ENCODE results near the gene PDS5A.

The PDS5A gene

DNA sequence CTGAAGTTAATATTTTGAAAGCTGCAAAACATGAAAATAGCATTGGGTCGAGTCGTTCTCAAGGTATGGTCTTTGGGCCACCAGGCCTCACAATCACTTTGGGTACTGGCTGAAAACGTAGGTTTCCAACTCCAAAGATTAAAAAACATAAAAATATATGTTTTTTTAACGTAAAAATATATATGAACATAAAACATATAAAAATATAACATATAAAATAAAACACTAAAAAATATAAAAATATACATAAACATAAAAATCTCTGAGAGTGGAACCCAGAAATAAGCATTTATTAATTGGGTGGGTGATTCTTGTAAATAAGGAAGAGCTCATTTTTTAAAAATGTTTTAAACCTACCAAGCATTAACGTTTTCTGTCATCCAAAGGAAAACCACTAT, 666 bp upstream of the PDS5A start:
- TF ChIP-seq, protein P1, sequence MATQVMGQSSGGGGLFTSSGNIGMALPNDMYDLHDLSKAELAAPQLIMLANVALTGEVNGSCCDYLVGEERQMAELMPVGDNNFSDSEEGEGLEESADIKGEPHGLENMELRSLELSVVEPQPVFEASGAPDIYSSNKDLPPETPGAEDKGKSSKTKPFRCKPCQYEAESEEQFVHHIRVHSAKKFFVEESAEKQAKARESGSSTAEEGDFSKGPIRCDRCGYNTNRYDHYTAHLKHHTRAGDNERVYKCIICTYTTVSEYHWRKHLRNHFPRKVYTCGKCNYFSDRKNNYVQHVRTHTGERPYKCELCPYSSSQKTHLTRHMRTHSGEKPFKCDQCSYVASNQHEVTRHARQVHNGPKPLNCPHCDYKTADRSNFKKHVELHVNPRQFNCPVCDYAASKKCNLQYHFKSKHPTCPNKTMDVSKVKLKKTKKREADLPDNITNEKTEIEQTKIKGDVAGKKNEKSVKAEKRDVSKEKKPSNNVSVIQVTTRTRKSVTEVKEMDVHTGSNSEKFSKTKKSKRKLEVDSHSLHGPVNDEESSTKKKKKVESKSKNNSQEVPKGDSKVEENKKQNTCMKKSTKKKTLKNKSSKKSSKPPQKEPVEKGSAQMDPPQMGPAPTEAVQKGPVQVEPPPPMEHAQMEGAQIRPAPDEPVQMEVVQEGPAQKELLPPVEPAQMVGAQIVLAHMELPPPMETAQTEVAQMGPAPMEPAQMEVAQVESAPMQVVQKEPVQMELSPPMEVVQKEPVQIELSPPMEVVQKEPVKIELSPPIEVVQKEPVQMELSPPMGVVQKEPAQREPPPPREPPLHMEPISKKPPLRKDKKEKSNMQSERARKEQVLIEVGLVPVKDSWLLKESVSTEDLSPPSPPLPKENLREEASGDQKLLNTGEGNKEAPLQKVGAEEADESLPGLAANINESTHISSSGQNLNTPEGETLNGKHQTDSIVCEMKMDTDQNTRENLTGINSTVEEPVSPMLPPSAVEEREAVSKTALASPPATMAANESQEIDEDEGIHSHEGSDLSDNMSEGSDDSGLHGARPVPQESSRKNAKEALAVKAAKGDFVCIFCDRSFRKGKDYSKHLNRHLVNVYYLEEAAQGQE (IDR thresholded peaks at IDR 0.05; ENCODE audit: insufficient read depth in 1 of 2, low read depth in 2 of 2, low read length in 2 of 2), result no peak
- TF ChIP-seq SIN3A (IDR thresholded peaks at IDR 0.05; ENCODE audit: borderline replicate concordance, insufficient read depth, low read length) (no peak), FOXP2 (optimal IDR thresholded peaks at IDR 0.05; ENCODE audit: borderline replicate concordance, extremely low read depth, extremely low read length, insufficient read depth) (no peak), POLR2AphosphoS5 (IDR thresholded peaks at IDR 0.05; ENCODE audit: low read depth, low read length) (no peak), TAF1 (IDR thresholded peaks at IDR 0.05; ENCODE audit: borderline replicate concordance, insufficient read depth, low read length) (no peak)

DNA sequence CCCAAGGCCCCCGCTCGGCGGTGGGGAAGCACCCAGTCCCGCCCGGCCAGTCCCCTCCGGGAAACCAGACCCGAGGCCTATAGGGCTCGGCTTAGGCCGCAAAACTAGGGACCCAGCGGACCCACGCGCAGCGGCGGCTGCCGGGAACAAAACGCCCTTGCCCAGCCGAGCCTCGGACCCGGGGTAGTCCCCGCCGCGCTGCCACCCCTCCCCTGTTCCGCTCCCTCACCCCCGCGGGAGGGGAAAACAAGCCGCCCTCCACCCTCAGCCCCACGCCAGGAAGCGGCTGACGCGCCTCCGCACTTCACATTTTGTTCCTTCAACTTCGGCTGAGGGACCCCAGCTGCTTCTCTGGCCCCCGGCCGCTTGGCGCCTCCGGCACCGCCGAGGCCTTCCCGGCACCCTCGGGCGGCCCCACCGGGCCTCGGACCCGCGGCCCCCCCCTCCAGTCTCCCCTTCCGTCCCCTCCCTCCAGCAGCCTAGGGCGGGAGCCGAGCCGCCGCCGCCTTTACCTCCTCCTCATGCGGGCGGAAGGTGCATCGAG, 694 bp downstream of the PDS5A start:
- TF ChIP-seq FOXP2 (optimal IDR thresholded peaks at IDR 0.05; ENCODE audit: borderline replicate concordance, extremely low read depth, extremely low read length, insufficient read depth) (no peak), POLR2AphosphoS5 (IDR thresholded peaks at IDR 0.05; ENCODE audit: low read depth, low read length) (no peak), TAF1 (IDR thresholded peaks at IDR 0.05; ENCODE audit: borderline replicate concordance, insufficient read depth, low read length) (no peak; the same call in 1 of the 2 replicates)
- TF ChIP-seq, protein P1 (IDR thresholded peaks at IDR 0.05; ENCODE audit: insufficient read depth in 1 of 2, low read depth in 2 of 2, low read length in 2 of 2), result no peak

DNA sequence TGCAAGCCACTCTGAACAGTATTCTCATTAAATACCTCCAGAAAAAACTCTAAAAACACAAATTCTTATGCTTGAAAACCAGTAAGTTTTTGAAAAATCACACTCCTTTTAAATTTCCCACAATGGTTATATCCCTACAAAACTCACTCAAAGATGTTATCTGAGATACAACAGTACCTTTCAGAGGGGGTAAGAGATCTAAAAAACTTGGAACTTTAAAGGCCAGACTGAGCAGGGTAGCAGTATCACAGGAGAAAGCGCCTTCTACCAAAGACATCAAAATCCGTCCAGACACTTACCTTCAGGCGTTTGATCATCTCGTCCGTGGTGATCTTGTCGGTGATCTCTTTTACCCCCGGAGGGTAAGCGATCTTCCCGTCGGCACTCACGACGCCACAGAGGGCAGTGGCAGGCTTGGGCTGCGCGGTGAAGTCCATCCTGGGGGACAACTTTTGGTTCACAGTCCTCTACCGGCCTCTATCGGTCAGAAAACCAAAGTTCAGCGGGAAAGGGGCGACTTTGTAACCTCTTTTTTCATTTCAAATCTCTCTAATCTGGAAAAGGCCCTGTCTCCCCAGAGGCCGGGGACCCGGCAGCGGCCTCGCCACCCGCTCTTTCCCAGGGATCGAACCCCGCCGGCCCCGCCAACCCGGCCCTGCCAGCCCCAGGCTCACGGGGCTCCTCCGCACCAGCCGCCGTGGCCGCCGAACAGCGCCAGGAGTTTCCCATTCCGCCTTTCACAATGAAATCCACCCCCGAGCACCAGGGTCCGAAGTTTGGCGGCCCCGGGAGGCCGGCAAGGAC, 1.4 kb downstream of the PDS5A start:
- TF ChIP-seq, protein P1 (IDR thresholded peaks at IDR 0.05; ENCODE audit: insufficient read depth in 1 of 2, low read depth in 2 of 2, low read length in 2 of 2), result no peak
- TF ChIP-seq SIN3A (IDR thresholded peaks at IDR 0.05; ENCODE audit: borderline replicate concordance, insufficient read depth, low read length), result 0 out of 2 replicates have a peak, but pooled peaks have one; percentile 74
- 0 out of 2 replicates have a peak, but pooled peaks have one; percentile 27 for TF ChIP-seq TAF1 (IDR thresholded peaks at IDR 0.05; ENCODE audit: borderline replicate concordance, insufficient read depth, low read length)

DNA sequence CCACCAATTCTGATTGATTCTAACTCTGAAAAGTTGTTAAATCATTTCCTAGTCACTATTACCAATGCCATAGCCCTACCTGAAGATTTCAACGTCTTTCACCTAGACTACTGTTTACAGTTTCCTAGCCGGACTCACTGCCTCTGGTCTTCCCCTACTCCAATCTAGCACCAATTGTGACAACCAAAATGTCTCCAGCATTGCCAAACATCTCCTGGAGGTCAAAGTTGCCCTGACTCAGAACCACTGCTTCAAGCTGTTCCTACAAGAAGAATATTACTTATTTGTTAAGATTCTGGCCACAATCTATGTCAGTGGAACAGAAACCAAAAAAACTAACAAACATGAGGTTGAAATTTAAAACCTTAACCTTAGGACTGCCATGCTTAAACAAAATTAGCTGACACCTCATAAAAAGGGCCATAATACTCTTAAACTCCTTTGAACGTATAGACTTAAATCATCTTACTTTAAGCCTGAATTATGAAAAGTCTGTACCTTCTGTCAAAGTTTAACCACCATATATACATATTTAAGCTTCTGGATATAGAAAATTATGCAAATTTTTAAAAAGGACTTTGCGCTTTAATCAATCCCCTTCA, 2.1 kb downstream of the PDS5A start:
- no peak for TF ChIP-seq TAF1 (IDR thresholded peaks at IDR 0.05; ENCODE audit: borderline replicate concordance, insufficient read depth, low read length)
- TF ChIP-seq SIN3A (IDR thresholded peaks at IDR 0.05; ENCODE audit: borderline replicate concordance, insufficient read depth, low read length), result no peak
- TF ChIP-seq FOXP2 (optimal IDR thresholded peaks at IDR 0.05; ENCODE audit: borderline replicate concordance, extremely low read depth, extremely low read length, insufficient read depth), result no peak
- TF ChIP-seq, protein P1 (IDR thresholded peaks at IDR 0.05; ENCODE audit: insufficient read depth in 1 of 2, low read depth in 2 of 2, low read length in 2 of 2), result no peak
- TF ChIP-seq POLR2AphosphoS5 (IDR thresholded peaks at IDR 0.05; ENCODE audit: low read depth, low read length), result no peak

Measured in PFSK-1 (cell line).